ENCODE measurements around the gene POTEB3. TPM values are rescaled to one million over a fixed set of nuclear protein-coding genes. Genes with fewer than 3 reads are reported as not detected.
"Not testable (repeated sequence)": the region's sequence is repeated elsewhere in the genome, so short reads cannot be mapped to it uniquely, and the experiment has no call there.

Gene POTEB3
- polyA plus RNA-seq (2013, experiment 1 of 2; ENCODE audit: insufficient read length) = not detected
- polyA plus RNA-seq (2013, experiment 2 of 2; ENCODE audit: insufficient read length) = not detected

DNA sequence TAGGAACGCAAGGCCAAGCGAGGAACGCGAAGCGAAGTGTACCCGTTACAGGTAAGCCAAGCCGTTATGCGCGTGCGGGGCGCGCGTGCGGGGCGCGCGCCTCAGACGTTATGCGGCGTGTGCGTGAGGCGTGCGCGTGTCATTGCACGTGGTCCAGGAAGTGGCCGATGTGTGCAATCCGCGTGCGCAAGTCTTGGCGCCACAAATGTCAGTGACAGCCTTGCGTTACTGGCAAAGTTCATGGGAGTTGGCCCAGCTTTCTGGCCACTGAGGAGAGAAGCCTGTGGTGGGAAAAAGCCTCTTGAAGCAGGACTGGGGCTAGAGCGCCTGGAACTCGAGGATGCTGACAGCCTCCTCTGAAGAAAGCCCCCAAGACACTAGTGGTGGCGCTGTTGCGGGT is at the start of gene POTEB3:
Gene POTEB3, minus strand, starts transcription at position 101 of the 400 bp plus-strand sequence. CDS start 488 bp downstream, outside the sequence.
- DNase-seq = not testable (repeated sequence)

DNA sequence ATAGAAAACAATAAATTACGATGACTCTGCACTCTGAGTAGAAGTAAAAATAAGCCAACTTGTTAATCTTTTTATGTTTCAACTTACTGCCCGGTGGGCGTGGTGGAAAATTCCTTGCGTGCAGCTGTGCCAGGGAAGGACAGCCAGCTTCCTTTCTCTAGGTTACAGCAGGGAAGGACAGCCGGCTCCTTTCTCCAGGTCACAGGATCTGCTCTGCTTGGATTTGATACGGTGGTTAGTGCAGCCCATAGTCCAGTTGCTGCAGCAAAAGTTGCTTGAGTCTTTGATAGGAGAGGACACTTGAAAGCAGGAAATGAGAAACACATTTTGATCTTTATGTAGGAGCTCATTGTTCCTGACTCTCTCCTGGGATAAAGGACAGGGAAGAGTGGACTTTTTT is 13.4 kb upstream of the POTEB3 start:
- not testable (repeated sequence) for DNase-seq

DNA sequence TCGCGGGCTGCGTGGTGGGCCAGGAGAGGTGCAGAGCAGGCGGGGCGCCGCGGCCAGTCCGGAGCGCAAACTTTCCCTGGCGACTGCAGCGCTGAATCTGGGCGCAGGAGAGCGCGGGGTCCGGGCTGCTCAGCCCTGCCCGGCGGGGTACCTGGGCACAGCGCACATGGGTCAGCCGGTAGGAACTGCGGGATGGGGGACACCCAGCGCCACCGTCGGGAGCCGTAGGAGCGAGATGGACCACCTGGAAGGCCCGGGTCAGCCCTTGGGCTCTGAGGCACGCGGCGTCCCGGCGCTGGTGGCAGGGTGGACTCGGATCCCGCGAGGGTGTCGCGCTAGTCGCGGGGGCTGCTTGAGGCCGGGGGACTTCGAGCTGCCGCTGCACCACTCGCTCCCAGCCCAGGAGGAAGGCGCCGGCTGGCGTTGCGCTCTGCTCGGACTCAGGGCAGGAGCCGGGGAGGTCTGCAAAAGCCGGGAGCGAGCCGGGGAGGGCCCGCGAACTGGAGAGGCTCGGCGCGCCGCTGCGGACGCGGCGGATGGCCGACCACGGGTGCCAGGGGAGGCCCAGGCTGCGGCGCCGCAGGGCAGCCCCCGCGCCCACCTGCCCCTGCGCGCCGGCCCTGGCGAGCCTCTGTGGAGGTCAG is 11.7 kb upstream of the POTEB3 start:
- DNase-seq = not testable (repeated sequence)

DNA sequence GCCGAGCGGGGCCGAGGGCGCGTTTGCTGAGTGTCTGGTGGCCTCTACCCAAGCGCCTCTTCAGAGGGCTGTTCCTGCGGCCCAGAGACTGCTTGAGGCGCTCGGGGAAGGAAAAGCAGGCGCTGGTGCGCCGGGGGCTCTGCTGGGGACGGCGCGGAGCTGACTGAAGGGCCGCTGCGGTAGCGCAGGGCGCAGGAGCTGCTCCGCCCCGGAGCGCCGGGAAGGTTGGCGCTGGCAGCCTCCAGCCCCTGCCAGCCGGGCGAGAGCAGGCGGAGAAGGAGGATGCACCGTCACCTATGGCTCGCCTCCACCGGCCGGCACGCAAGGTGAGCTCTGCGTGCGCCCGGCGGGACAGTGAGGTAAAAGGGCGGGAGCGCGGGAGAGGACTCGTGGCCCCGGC is 11.2 kb upstream of the POTEB3 start:
- DNase-seq = not testable (repeated sequence)

DNA sequence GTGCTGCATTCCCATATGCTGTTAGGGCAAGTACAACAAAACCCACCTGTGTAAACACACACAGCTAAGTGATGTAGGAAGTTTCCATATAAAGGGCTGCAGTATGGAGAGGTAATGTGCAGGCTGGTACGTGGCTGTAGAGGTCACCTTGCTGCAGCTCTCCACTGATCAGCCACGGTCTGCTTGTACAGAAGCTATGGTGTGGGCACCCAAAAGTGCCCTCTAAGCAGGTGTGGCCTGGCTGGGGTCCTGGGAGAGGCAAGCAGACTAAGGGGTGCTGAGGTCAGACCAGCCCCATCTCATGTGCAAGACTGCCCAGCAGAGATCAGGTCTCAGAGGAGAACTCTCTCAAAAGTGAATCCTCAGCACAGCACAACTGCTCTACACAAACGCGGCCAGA is 32.9 kb downstream of the POTEB3 start:
- DNase-seq = not testable (repeated sequence)

DNA sequence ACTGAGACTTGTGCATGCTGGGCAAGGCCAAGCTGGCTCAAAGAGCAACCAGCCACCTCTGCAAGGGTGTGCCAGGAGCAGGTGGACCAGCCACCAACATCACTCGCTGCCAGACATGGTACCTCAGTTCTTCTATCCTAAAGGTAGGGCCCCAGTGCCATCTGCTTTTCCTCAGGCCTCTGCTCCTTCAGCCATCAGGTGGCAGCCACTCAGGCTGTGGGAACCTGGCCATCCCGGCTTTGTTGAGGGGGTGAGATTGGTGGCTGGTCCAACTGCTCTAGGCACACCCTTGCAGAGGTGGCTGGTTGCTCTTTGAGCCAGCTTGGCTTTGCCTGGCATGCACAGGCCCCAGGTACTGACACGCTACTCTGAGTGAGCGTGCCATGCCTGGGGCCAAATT is 38.8 kb downstream of the POTEB3 start:
- not testable (repeated sequence) for DNase-seq

DNA sequence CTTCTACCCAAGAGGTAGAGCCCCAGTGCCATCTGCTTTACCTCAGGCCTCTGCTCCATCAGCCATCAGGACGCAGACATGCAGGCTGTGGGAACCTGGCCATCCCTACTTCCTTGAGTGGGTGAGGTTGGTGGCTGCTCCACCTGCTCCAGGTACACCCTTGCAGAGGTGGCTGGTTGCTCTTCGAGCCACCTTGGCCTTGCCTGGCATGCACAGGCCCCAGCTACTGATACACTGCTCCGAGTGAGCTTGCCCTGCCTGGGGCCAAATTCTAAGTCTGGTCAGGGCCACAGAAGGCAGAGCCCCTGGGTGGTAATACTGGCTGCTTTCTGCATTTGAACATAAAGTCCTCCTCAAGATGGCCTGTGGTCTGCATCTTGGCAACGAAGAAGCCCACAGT is 41.2 kb downstream of the POTEB3 start:
- not testable (repeated sequence) for DNase-seq

DNA sequence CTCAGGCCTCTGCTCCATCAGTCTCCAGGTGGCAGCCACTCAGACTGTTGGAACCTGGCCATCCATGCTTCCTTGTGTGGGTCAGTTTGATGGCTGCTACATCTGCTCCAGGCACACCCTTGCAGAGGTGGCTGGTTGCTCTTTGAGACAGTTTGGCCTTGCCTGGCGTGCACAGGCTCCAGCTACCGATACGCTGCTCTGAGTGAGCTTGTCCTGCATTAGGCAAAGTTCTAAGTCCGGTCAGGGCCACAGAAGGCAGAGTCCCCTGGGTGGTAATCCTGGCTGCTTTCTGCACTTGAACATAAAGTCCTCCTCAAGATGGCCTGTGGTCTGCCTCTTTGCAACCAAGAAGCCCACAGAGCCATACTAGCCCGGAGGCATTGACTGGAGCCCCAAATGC is 41.8 kb downstream of the POTEB3 start:
- DNase-seq = not testable (repeated sequence)

DNA sequence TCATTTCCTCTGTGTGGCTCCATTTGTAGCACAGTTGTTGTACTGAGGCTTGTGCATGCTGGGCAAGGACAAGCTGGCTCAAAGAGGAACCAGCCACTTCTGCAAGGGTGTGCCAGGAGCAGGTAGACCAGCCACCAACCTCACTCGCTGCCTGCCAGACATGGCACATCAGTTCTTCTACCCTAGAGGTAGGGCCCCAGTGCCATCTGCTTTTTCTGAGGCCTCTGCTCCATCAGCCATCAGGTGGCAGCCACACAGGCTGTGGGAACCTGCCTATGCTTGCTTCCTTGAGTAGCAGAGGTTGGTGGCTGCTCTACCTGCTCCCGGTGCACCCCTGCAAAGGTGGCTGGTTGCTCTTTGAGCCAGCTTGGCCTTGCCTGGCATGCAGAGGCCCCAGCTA is 42.6 kb downstream of the POTEB3 start:
- not testable (repeated sequence) for DNase-seq

DNA sequence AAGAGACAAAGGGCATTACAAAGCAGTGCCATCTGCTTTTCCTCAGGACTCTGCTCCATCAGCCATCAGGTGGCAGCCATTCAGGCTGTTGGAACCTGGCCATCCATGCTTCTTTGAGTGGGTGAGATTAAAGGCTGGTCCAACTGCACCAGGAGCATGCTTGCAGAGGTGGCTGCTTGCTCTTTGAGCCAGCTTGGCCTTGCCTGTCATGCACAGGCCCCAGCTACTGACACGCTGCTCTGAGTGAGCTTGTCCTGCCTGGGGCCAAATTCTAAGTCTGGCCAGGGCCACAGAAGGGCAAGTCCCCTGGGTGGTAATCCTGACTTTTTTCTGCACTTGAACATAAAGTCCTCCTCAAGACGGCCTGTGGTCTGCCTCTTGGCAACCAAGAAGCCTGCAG is 43.1 kb downstream of the POTEB3 start:
- DNase-seq = not testable (repeated sequence)

DNA sequence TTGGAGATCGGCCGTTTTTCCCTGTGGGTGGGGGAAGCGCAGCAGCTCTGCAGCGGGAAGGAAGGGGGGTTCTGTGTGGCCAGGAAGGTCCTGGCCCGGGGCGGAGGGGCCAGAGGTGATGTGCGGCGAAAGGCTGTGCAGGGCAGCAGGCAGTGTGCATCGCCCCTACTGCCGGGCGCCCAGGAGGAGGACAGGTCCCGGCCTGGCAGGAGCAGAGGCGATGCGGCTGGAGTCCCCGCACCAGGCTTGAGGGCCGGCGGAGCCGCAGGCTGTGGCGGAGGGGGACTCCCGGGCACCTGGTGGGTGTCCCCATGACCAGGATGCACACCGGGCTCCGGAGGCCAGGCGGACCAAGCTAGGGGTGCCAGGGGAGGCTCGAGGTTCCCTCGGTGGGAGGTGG is 54.3 kb downstream of the POTEB3 start:
- not testable (repeated sequence) for DNase-seq

DNA sequence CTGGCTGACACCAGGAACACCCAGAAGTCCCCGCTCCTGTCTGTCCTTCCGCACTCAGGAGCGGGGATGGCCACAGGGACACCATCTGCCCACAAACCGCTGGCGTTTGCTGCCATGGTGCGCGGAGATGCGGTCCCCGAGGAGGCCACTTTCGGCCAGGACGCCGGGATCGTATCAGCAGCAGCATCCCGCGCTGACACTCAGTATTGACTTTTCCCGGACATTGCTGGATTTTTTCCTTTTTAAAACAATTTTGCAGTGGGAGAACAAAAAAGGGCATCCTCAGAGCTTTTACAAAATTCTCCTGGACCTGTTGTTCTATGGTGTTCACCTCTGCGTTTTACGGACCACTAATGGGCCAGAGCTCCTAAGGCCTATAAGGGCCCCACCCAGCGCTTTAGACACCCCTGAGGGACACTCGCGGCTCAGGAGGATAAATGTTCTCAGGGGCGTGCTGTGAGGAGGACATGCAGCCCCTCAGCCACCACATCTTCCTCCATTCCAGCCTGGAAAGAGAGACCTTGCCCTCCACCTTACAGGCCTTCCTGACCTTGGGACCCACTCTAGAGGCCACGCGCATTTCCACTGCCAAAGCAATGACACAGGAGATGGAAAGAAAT is 56.3 kb downstream of the POTEB3 start:
- not testable (repeated sequence) for DNase-seq

DNA sequence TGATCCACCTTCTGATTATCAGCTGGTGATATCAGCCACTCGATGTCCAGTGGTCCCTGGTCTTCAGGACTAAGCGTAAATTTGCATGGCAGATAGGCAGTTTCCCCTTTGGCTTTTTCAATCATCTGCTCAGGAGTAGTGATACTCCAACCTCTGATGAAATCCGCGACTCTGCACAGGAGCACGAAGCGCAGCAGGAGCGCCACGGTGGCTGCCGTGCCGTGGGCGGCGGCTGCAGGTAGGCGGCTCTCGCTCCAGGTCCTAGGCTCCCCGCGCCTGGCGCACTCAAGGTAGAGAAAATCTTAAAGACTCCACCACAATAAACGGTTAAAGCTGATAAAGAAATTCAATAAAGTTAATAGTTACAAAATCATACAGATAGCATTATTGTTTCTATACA is 66.6 kb downstream of the POTEB3 start:
- not testable (repeated sequence) for DNase-seq

DNA sequence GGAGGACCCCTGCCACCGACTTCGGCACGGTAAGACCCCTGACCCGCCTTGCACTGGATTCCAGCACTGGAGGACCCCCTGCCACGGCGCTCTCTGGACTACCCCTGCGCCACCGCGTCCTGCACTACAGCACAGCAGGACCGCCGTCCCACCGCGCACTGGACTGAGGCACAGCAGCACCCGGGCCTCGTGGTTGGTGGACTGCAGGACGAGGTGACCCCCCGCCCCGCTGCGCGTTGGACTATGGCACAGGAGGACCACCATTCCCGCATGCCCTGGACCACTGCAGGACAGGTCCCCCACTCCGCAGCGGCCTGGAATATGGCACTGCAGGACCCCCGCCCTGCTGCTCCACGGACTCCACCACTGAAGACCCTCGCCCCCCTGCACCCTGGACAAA is 71.1 kb downstream of the POTEB3 start:
- not testable (repeated sequence) for DNase-seq

DNA sequence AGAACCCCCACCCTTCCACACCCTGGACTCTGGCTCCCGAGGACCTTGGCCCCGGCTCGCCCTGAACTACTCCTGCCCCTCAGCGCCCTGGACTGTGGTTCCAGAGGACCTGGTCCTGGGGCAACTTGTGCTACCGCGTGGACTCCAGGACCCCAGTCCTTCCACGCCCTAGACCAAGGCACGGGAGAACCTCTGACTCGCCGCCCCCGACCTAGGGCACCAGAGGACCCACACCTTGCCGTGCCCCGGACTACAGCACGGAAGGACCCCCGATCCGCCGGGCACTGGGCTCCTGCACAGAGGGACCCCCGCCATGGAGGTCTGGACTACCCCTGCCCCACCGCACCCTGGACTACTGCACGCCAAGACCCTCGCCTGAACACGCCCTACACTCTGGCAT is 71.7 kb downstream of the POTEB3 start:
- DNase-seq = not testable (repeated sequence)
